ENCODE data around the gene VSIG4.
"Not testable (repeated sequence)": the region's sequence is repeated elsewhere in the genome, so short reads cannot be mapped to it uniquely, and the experiment has no call there.

Gene VSIG4, protein sequence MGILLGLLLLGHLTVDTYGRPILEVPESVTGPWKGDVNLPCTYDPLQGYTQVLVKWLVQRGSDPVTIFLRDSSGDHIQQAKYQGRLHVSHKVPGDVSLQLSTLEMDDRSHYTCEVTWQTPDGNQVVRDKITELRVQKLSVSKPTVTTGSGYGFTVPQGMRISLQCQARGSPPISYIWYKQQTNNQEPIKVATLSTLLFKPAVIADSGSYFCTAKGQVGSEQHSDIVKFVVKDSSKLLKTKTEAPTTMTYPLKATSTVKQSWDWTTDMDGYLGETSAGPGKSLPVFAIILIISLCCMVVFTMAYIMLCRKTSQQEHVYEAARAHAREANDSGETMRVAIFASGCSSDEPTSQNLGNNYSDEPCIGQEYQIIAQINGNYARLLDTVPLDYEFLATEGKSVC

DNA sequence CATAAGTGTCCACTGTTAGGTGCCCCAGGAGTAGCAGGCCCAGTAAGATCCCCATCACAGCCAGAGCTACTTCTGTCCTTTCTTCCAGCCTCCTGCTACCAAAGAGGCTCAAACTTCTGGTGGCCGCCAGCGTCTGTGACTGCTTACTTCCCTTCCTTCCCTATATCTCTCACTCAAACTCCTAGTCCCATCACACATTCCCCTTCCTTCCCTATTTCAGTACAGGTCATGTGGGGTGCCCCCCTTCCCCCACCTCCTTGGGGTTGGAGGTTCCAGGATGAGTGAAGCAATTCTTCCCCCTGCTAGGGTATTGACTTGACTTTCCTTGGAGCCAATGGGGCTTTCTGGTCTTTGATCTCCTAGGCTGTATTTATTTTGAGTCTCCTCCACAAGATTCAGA lies at the start of gene VSIG4:
Gene VSIG4 (minus strand): TSS at position 137 of the 400 bp plus-strand sequence. CDS start 82 bp downstream, at position 55.
- no peak for DNase-seq

DNA sequence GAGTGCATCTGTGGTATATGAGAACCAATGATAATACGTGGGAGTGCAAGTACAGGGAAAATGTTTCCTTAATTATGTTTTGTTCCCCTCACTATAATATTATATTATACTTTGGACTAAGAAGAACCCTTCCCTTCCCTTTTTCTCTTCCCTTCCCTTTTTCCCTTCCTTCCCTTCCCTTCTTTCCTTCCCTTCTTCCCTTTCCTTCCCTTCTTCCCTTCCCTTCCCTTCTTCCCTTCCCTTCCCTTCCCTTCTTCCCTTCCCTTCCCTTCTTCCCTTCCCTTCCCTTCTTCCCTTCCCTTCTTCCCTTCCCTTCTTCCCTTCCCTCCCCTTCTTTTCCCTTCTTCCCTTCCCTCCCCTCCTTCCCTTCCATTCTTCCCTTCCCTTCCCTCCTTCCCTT lies 36.9 kb upstream of the VSIG4 start:
- DNase-seq: no peak

DNA sequence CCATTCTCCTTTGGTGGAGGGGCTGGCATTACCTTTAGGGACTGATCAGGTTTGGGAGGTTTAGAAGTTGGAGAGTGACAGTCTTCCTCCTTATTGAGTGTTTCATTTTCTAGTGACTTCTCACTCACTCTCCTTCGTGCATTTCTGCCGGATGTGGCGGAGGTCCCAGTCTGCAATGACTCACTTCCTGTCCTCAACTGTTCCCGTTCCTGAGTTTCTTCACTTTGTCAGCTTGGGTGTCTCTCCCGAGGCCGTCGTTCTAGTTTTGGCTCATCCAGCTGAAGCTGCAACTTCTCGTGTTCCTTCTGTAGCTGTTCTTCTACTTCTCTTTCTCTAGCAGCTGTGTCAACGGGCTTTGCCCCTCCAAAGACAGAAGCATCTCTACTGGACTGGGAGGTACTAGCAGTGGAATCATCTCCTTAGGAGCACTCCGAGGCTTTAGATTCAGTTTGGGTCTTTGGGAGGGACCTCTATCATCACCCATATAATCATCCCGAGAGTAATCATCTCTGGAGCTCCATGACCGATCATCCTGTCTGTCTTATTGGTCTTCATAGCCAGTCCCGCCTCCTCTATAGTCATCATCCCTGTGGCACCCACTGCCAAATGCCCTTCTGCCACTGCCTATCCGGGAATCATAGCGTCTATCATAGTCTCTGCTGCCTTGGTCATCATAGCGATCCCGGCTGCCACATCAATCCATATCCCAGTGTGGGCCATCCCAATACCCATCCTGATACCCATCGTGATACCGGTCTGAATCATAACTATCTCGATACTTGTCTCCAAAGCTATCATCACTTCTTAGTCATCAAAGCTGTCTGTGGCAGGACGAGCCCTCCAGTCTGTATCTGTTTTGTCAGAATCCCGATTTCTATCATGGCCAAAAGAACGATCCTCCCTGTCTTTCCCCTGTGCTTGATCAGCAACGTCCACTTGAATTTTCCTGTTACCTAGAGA lies 35.3 kb upstream of the VSIG4 start:
- no peak for DNase-seq

DNA sequence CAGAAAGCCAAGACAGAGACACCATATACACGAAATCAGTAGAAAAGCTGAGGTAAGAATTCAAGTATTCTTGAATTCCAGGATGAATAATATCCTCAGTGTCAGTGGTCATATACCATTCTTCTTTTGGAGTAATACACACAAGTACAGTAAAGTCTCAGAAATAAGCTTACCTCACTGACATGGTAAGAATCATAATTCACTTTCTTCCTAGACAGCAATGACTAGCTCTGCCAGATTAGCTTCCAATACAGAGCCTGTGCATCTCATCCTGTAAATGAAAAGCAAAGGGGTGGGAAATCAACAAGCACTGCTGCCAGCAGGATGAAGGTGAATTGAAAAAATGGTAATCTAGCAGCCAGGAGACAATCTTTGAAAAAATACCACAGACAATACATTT lies 31.2 kb upstream of the VSIG4 start:
- no peak for DNase-seq

DNA sequence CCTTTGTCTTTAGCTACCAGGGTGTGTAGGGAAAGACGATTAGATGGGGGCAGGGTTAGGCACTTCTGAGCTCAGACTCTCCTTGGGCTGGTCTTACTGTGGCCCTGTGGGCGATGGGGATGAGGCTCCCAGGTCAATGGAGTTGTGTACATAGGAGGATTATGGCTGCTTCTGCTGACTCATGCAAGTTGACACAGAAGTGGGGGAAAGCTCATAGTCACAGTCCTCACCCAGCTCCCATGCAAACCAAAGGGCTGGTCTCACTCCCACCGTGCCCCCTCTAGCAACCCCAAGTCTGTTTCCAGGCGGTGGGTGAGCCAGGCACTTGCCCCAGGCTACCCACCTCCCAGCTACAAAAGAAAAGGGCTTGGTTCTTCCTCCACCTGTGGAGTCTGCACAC lies 24.4 kb upstream of the VSIG4 start:
- DNase-seq: no peak

DNA sequence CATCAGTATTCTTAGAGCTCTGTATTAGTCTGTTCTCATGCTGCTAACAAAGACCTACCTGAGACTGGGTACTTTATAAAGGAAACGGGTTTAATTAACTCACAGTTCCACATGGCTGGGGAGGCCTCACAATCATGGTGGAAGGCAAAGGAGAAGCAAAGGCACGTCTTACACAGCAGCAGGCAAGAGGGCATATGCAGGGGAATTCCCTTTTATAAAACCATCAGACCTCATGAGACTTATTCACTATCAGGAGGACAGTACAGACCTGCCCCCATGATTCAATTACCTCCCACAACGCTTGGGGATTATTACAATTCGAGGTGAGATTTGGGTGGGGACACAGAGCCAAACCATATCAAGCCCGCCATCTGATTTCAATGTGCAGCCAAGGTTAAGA lies 17.1 kb upstream of the VSIG4 start:
- not testable (repeated sequence) for DNase-seq

DNA sequence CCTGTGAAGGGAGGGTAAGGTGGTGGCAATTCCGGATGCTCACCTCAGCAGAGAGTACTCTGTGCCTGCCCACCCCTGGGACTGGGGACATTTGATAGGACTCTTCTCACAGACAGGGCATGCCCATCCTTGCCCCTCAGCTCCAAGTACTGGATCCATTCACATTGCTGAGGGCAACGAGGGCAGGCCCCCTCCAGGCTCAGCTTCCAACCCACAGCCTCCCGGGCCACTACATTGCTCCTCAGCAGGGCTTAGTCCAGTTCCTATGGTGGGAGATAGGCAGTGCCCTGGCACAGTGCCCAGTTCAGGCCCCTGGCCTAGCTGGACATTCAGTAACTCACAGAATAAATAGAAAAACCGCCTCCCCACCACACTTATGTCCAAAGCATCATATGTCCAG lies 15.1 kb upstream of the VSIG4 start:
- DNase-seq: no peak

DNA sequence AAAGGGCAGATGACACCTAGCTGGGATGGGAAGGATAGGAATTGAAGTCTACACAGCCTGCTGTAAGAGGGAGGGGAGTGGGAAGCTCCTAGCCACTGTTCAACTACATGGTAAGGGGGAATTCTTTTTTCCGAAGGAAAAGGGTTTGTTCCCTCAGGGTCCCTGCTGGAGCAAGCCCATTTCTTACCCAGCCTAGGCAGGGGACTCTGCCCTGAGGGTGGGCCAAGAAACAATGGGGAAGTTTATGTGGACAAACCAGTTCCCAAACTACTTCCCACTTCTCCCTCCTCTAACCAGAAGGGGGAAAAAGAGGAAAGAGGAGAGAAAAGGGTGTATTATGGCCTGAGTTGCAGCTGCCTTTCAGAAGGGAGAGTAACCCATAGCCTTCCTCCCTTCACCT lies 13.5 kb upstream of the VSIG4 start:
- DNase-seq: no peak

DNA sequence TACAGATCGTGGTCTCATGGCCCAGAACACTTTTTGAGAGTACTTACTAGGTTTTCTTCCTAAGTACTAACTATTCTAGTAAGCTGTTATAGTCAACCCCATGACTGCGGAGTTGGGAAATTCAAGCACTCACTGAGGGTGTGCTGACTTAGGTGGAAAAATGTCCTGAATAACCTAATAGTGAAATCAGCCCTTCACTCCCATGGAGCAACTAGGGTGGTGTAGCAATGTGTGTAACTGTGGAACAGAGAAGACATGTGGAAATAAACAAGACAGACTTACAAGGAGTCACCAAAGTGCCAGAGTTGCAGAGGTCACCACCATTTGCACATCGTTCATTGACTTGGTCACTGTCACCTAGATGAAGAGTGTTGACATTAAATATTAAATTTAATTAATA lies 12.1 kb upstream of the VSIG4 start:
- no peak for DNase-seq

DNA sequence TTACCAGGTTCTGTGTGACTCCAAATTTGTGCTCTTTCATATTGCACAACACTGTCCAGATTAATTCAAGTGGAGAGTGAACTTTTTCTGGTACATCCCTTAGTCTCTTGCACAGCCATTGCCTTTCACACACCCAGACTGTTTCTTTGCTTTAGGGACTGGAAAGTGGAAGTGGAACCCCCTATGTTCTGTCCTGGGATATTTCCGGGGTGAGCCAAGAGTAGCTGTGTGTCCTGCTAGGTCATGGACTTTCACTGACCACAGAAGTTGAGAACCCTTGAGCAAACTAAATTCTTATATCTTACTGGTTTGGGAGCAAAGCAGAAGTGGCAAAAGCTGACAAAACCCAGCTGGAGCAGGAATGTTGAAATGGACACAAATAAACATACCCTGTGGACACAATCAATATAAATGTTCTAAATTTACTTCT lies 10.3 kb upstream of the VSIG4 start:
- DNase-seq: no peak

DNA sequence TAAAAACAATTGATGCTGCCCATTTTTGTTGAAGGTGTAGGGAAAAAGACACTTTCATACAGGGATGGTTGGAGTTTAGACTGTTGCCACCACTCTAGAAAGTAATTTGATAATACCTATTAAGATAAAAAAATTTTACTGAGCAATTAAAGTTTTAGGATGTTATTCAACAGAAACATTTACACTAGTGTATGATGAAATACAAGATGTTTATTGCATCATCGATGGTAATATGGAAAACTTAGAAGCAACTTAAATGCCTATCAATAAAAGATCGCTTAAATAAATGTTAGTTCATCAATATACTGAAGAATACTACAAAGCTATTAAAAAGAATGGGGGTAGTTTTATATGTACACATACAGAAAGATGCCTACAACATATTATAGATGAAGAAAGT lies 9.2 kb upstream of the VSIG4 start:
- DNase-seq: no peak

DNA sequence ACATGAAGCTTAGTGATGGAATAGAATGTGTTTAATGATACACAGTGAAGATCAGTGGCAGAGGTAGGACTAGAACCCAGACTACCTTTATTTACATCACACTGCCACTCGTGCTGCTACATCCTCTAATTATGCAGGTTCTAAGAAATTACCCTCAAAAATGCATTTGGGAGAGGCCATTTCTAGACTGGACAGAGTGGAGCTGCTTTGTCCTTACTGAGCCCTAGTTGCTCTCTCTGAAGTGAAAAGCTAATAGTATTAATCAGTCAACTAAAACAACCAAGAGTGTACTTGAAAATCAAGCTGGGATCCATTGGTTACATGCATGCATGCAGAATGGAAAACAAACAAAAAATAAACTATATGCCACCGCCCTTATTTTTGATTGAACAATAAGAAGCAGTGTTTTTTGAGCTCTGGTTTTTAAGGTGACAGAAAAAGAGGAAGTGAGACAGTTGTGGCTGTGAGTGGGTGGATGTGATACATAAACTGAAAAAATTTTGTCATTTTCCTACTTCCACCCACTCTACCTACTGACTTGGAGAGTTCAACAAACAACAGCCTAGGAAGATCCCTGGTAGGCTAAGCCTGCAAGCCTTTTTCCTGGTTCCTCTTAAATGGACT lies 6.8 kb upstream of the VSIG4 start:
- no peak for DNase-seq

DNA sequence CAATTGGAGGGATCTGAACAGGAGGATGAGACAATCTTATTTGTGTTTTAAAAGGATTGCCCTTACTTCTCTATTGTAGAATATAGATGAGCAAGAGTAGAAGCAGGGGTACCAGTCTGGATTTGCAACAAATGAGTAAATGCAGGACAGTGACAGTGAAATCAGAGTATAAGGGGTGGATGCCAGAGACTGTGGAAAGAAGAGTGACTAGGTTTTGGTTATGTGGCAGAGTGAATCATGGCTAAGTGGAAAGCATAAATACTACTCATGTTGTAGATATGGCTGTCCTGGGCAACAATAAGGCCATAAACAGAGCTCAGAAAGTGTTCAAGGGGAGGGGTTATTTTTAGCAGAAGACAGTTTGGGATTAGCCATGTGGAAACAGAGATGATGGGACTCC lies 6.0 kb upstream of the VSIG4 start:
- no peak for DNase-seq

DNA sequence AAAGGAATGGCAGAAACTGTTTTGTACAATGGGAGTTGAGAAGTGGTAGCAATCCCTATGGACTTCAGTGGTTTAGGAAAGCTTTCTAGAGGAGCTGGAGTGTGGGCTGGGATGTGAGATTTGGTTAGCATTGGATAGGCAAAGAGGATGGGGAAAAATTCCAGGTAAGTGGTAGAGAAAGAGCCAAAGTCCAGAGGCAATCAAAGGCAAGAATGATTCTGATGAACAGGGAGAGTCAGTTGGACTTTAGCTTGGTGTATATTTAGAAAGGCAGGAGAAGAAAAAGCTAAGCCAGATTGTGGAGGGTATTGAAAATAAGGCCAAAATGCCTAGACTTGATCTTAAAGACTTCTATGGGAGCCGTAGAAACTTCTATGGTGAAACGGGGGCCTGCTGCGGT lies 3.7 kb upstream of the VSIG4 start:
- no peak for DNase-seq

DNA sequence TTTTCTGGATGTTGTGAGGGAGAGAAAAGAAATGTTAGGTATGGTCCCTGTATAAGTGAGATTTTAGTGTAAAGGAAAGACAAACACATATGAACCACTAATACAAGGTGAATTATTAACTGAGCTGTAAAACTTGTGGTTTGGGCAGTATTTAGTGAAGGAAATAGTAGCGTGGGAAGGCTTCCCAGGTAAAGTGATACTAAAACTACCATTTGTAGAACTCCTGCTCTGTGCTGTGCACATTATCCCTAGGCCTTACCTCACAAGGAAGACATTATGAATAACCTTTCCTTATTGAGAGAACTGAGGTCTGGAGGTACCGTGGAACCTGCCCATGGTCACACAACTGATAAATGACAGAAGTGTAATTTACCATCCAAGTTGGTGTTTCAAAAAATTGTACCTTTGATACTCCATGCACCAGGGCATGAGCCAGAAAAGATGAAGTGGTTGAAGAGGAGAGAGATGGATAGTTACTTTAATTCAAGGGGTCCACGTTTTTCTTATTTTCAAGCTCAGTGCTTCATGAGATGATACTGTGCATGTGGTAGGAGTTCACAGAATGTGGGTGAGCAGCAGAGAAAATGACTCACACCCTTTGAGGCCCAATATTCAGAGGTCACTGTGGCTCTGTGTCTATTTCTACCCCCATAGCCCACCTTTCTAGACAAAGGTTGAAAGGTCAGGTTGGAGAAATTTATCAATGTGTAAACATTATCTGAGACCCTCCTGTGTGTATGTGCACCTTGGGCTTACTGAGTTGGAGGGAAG lies 2.6 kb upstream of the VSIG4 start:
- DNase-seq: no peak

DNA sequence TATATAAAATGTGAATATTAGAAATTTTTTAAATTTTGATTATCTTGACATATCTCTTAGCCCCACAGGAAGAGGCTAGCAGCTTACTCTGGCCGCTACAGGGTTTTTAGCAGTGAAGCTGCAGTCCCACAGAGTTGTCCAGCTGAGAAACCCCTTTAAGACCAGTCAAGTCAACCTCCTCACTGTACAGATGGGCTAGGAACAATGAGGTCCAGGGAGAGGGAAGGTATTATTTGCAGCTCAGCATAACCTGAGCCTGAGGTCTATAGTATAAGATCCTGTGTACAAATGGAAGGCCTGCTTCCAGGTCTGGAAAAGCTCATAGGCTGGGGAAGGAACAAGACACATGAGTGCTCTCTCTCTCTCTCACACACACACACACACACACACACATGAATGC lies 1.8 kb downstream of the VSIG4 start:
- DNase-seq: no peak

DNA sequence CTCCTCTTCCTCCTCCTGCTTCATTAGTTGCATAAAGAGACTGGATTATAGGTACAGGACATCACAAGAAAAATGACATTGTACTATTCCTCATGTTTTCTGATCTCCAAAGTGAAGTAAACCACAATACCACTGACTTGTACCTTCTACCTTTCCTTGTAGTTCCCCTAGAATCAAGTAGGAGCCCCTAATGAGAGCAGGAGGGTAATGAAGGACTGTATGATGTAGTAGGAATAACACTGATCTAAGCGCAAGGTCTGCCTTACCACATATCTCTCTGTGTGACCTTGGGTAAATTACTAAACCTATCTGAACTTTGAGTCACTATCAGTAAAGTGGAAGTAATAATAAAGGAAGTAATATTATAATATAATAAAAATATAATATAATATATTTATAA lies 3.6 kb downstream of the VSIG4 start:
- DNase-seq: no peak

DNA sequence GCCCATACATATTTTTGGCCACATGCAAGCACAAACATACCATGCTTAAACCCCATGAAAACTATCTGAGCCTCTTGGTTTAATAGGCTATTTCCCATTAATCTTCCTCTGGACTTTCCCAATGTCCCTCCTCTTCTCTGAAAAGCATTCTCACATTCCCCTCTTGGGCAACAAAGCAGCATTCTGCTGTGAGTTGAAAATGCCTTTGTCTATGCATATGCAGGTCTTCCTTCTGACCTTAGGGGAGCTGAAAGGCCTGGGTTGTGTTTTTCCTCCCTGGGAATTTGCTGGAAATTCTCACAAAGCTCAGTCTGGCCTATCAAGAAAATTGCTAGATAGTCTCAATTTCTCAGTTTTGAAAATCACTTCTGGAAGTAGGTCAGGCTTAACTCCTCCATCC lies 4.2 kb downstream of the VSIG4 start:
- DNase-seq: no peak

DNA sequence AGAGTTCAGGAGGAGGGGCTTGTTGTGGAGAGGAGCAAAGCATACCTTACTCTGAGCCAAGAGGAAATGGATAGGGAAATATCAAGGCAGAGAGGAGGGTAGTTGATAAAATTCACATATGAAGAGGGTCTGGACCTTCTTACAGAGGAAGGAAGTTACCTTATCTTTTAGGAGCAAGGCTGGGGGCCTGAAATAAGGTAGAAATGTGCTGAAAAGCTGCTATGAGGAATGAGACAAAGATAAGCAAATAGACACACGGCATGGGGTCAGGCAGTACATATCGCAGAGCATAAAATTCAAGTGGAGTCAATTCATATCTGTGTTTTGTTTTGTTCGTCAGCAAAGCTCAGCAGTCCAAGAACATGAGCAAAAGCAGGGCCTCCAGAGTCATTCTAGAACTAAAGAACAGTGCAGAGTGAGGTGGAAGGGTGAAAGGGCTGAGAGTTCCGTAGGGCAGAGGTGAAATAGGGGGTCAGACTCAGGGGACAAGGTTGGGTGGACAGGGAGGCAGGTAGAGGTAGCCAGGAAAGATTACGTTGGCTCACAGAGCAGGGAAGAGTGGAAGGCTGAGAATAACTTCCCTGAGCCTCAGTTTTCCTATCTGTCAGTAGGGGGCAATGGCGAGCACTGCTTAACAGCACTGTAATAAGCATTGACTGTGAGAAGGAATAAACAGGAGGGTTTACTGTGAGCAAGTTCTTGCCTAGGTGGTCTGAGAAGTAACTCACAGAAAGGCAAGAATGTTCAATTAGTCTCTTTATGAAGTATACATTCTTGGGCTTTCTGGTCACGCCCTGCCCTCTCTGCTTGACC lies 9.2 kb downstream of the VSIG4 start:
- no peak for DNase-seq

DNA sequence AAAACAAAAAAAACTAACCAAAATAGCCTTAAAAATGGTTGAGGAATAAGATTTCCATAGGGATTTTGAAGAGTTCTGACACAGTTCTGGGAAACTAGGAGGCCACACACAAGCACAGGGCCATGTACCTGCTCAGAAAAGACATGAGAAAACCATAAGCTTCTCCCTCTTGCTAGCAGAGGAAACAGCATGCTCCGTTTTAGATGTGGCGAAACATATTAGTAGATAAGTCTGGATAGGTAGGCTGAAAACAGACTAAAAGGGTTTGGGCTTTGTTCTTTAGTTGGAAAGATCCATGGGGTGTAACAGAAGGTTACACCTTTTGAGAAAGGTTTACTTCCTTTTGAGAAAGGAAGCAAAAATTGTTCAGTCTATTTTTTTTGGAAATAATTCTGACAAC lies 10.9 kb downstream of the VSIG4 start:
- DNase-seq: no peak

DNA sequence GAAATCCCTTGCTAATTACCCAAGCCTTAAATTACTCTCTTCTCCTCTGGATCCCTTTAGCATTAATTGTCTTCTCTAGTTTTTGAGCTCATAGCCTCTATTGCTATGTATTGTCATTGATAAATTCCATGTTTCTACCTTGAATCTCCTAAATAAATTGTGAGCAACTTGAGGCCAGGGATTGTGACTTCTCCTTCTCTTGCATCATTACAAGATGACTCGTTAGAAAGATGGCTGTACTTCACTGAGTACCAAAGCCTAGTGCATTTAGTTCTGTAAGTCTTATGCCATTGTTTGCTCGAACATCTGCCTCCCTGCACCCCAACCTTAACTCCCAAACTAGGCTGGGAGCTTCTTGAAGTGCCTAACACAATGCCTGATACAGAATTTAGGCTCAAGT lies 15.3 kb downstream of the VSIG4 start:
- no peak for DNase-seq

DNA sequence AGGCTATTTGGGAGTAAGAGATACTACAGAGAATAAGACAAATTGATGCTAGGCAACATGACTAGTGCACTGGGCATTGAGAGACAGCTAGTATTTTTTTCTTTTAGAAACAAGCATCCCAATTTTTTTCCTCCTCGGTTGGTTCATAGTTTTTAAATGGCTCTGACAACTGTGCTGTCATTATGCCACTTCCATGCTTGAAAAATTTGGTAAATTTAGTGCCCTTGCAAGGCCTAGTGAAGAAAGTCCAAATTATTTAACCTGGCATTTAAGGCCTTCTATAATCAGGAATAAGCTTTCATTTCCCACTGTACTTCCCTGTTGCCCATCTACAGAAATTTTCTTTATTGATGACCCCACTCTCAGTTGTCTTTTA lies 15.8 kb downstream of the VSIG4 start:
- DNase-seq: no peak

All from NCI-H1048 (cell line).